ENCODE measurements around the gene AHSA1. TPM values are rescaled to one million over a fixed set of nuclear protein-coding genes. Genes with fewer than 3 reads are reported as not detected.

The AHSA1 gene
- total RNA-seq (2013; cell fraction: nucleolus; rRNA removed) = 51.8 and 54.1 TPM in 2 replicates
- 151 and 175 TPM in 2 replicates for total RNA-seq (2014; rRNA removed)
- 211 and 243 TPM in 2 replicates for total RNA-seq (2014; rRNA removed; fragmentation: Illumina TruSeq; extraction: Trizol)
- total RNA-seq (2021) = 165 and 174 TPM in 2 replicates
- 72.6 TPM for polyA plus RNA-seq (2011; ENCODE audit: low read depth)
- 194 and 197 TPM in 2 replicates for polyA plus RNA-seq (2011; rRNA removed)
- polyA plus RNA-seq (2011; cell fraction: cytosol; rRNA removed) = 192 and 214 TPM in 2 replicates
- 71.2 and 99.9 TPM in 2 replicates for polyA plus RNA-seq (2011; cell fraction: nucleus; rRNA removed)
- 73.3 and 77.0 TPM in 2 replicates for polyA plus RNA-seq (2012)
- 295 and 366 TPM in 2 replicates for polyA plus RNA-seq (2014; fragmentation: Illumina TruSeq; extraction: Trizol)
- 10 to 100 TPM; 51.8 to 98.3 TPM for polyA plus RNA-seq (2014; fragmentation: Nextera tagmentation; extraction: Ambion mirVana)
- 201 and 205 TPM in 2 replicates for polyA plus RNA-seq (2014; rRNA removed)
- 100 to 1,000 TPM; 252 to 261 TPM for polyA plus RNA-seq (2016; fragmentation: Nextera tagmentation; extraction: Ambion mirVana)
- 125 and 163 TPM in 2 replicates for polyA minus RNA-seq (2011; rRNA and poly(A)+ RNA removed)
- 41.4 and 60.3 TPM in 2 replicates for polyA minus RNA-seq (2011; cell fraction: cytosol; rRNA and poly(A)+ RNA removed)
- polyA minus RNA-seq (2011; cell fraction: nucleus; rRNA and poly(A)+ RNA removed) = 18.3 and 34.4 TPM in 2 replicates
- percentile 82 among the genes with signal in this experiment for Bru-seq, nascent RNA
- percentile 93 among the genes with signal in this experiment for BruChase-seq, experiment 1, labeled RNA remaining after a 6-hour chase
- percentile 91 among the genes with signal in this experiment for BruChase-seq, experiment 2, labeled RNA remaining after a 2-hour chase
- long read RNA-seq, experiment 1, transcript AHSA1-201 (9 exons, 1,402 nt) = major isoform, 153 of 160 reads
- long read RNA-seq, experiment 1, partial matches to known transcripts = 1 of 160 reads
- long read RNA-seq, experiment 1, other reads (novel, unspliced or antisense) = 5 of 160 reads
- long read RNA-seq, experiment 2, transcript AHSA1-201 (9 exons, 1,402 nt) = major isoform, 610 of 645 reads
- long read RNA-seq, experiment 2, partial matches to known transcripts = 12 of 645 reads
- long read RNA-seq, experiment 2, other reads (novel, unspliced or antisense) = 13 of 645 reads

- Histone ChIP-seq H3K36me3 (ENCODE audit: control insufficient read depth in 2 of 2, insufficient read depth in 2 of 2, low read length in 1 of 2) (peaks cover 8 to 18% of the 10 kb centered on the region in 2 experiments), H2AFZ (ENCODE audit: control insufficient read depth, low read depth, low read length) (peak within 1 kb of the TSS; percentile 99), H3K9ac (ENCODE audit: control insufficient read depth, insufficient read depth, low read length) (peak within 1 kb of the TSS; percentile 88), H3K4me2 (ENCODE audit: control insufficient read depth, insufficient read depth) (peak within 1 kb of the TSS; percentile 76), H3K4me3 (peak within 1 kb of the TSS; percentile 88), H3K9me3 (replicated peaks; ENCODE audit: control insufficient read depth, insufficient read depth, low read length) (no peaks in the 10 kb centered on the region), H3K27ac (ENCODE audit: control insufficient read depth, insufficient read depth) (peak within 1 kb of the TSS; percentile 97), H4K20me1 (ENCODE audit: control insufficient read depth, insufficient read depth) (peaks cover 4% of the 10 kb centered on the region; the same call in 1 of the 2 replicates), H3K4me1 (ENCODE audit: control insufficient read depth, insufficient read depth, low read length) (peaks cover 13% of the 10 kb centered on the region), H3K79me2 (ENCODE audit: control insufficient read depth, insufficient read depth, low read length) (peaks cover 53% of the 10 kb centered on the region), H3K27me3 (replicated peaks in 1 of 2; ENCODE audit: control insufficient read depth in 2 of 2, insufficient read depth in 2 of 2, low read length in 1 of 2) (no peaks in the 10 kb centered on the region)
- ChIA-PET SMC1A (ENCODE audit: uncharacterized antibody, unreplicated experiment) (interaction anchor here (1.2 to 2.8 kb wide), 9 partner anchors 11 to 142 kb away, joined by 3 to 91 read pairs (median 7); no protein-coding TSS in a partner anchor), CTCF (interaction anchor here (0.6 to 4.6 kb wide), 12 partner anchors 11 to 439 kb away, joined by 3 to 140 read pairs (median 8); partner anchors contain the start of genes ALKBH1, SAMD15, SLIRP and SNW1), POLR2A (interaction anchor here (0.6 to 1.6 kb wide), 6 partner anchors 10 to 447 kb away, joined by 3 to 6 read pairs (median 4); partner anchors contain the start of genes GSTZ1, POMT2, SAMD15 and TMED8), RAD21 (ENCODE audit: unreplicated experiment) (interaction anchor here (0.6 to 3.2 kb wide), 13 partner anchors 21 to 251 kb away, joined by 3 to 13 read pairs (median 5); partner anchors contain the start of genes GSTZ1, POMT2, SAMD15 and TMED8)
- no TSS peak for BruUV-seq (replicated peaks)
- ATAC-seq (peak; percentile 95), FAIRE-seq (peak; percentile 97), DNase-seq (ENCODE audit: low read depth, low spot score) (peak; percentile 99)
- in situ Hi-C loops (cut with MboI) = no loop called here
- under 1% methylated on average over 50 of the region's 50 CpGs for WGBS (ENCODE audit: insufficient coverage, insufficient replicate concordance, low lambda C conversion rate, missing lambda C conversion rate)
- intact Hi-C loops (cut with micrococcal nuclease; ENCODE audit: unreplicated experiment) = loop anchor here (1.0 to 5.0 kb wide), 6 partner anchors 81 to 305 kb away; partner anchors contain the start of genes ALKBH1, GSTZ1, POMT2 and SAMD15
- no peak; the same call in none of the 2 replicates for TF ChIP-seq POLR2AphosphoS2 (IDR thresholded peaks at IDR 0.05; ENCODE audit: low read depth, low read length)
- TF ChIP-seq RCOR1 (conservative IDR thresholded peaks at IDR 0.05; ENCODE audit: low read depth, low read length) = 0 out of 2 replicates have a peak, but pooled peaks have one; percentile 46
- peak; percentile 40; the same call in 1 of the 2 replicates for TF ChIP-seq NR2F1 (conservative IDR thresholded peaks at IDR 0.05)
- TF ChIP-seq MTA3 (IDR thresholded peaks at IDR 0.05; ENCODE audit: borderline replicate concordance, low read length) = no peak
- TF ChIP-seq E4F1 (IDR thresholded peaks at IDR 0.05; ENCODE audit: borderline replicate concordance, partially characterized antibody) = peak; percentile 67
- no peak for TF ChIP-seq ZNF687 (IDR thresholded peaks at IDR 0.05)
- TF ChIP-seq RAD21 (IDR thresholded peaks at IDR 0.05; ENCODE audit: insufficient read depth, low read depth, low read length) = no peak
- TF ChIP-seq KAT2A (conservative IDR thresholded peaks at IDR 0.05; ENCODE audit: control insufficient read depth, low read depth, low read length) = no peak
- TF ChIP-seq TBL1XR1 (IDR thresholded peaks at IDR 0.05; ENCODE audit: low read depth, low read length) = peak; percentile 61; the same call in 1 of the 2 replicates
- TF ChIP-seq BCL11A (IDR thresholded peaks at IDR 0.05; ENCODE audit: low read depth, low read length) = no peak
Observed at GRCh38 chr14:77457522-77458248, at the start of gene AHSA1, which contains the start of gene VIPAS39. Gene AHSA1 (plus strand): TSS chr14:77458093. CDS start chr14:77458190, 97 bp downstream. Gene VIPAS39 (minus strand): TSS chr14:77457601. CDS start chr14:77454102, 3,499 bp downstream.

All from GM12878 (cell line).